ENCODE results near the gene PIGN. TPM values are rescaled to one million over a fixed set of nuclear protein-coding genes. Genes with fewer than 3 reads are reported as not detected.

PIGN gene
- total RNA-seq, 6 experiments from 2014 or later = 8.2 to 17.8 (median 13.0) TPM

GRCh38 chr18:62060820-62061219, 126.0 kb downstream of the PIGN start:
- WGBS (ENCODE audit: insufficient coverage, low coverage, low lambda C conversion rate, missing lambda C conversion rate) = 87% methylated on average over 2 of the region's 2 CpGs
- ATAC-seq = no peak
- no peak for TF ChIP-seq CTCF (IDR thresholded peaks at IDR 0.05)
- no peak for TF ChIP-seq POLR2A (IDR thresholded peaks at IDR 0.05)

GRCh38 chr18:62054929-62055498, 131.8 kb downstream of the PIGN start:
- intact Hi-C loops (cut with DNase I) = no loop called here
- Histone ChIP-seq H3K36me3 (peaks cover 0 to 2% (median 0%) of the 10 kb centered on the region in 4 donors), H3K9me3 (peaks cover 0 to 10% (median 0%) of the 10 kb centered on the region in 4 donors), H3K27ac (no peak overlapping the region), H3K4me1 (no peaks in the 10 kb centered on the region), H3K27me3 (no peaks in the 10 kb centered on the region), H3K4me3 (no peak overlapping the region)
- no peak for TF ChIP-seq CTCF (IDR thresholded peaks at IDR 0.05)
- no peak for TF ChIP-seq POLR2A (IDR thresholded peaks at IDR 0.05)
- WGBS (ENCODE audit: insufficient coverage, low coverage, low lambda C conversion rate, missing lambda C conversion rate) = 86% methylated on average over 2 of the region's 2 CpGs
- DNase-seq (no peak), ATAC-seq (no peak)

More at GRCh38 chr18:62060820-62061219, 126.0 kb downstream of the PIGN start:
- Histone ChIP-seq H3K9me3 (peaks cover 0 to 11% (median 0%) of the 10 kb centered on the region in 4 donors), H3K36me3 (peaks cover 0 to 2% (median 0%) of the 10 kb centered on the region in 4 donors), H3K4me1 (no peaks in the 10 kb centered on the region), H3K4me3 (no peak overlapping the region), H3K27me3 (no peaks in the 10 kb centered on the region), H3K27ac (no peak overlapping the region)
- DNase-seq = no peak
- intact Hi-C loops (cut with DNase I) = no loop called here

- no peaks in the 10 kb centered on the region for H3K36me3 ChIP-seq
- H3K4me3 ChIP-seq = no peak overlapping the region
- ATAC-seq = no peak
- H3K27ac ChIP-seq = no peak overlapping the region
- H3K9me3 ChIP-seq = no peaks in the 10 kb centered on the region
- no peak for DNase-seq
- no peaks in the 10 kb centered on the region for H3K27me3 ChIP-seq
- TF ChIP-seq POLR2A (IDR thresholded peaks at IDR 0.05) = no peak
- no peak for TF ChIP-seq CTCF (IDR thresholded peaks at IDR 0.05)
- WGBS (ENCODE audit: insufficient coverage, low coverage, low lambda C conversion rate, missing lambda C conversion rate) = 88% methylated on average over 1 of the region's 1 CpG
- intact Hi-C loops (cut with DNase I) = no loop called here
- H3K4me1 ChIP-seq = no peaks in the 10 kb centered on the region
Measured at GRCh38 chr18:62048279-62048678, 138.6 kb downstream of the PIGN start.

GRCh38 chr18:62045316-62045715, 141.5 kb downstream of the PIGN start:
- intact Hi-C loops (cut with DNase I) = no loop called here
- H3K27ac ChIP-seq = no peak overlapping the region
- no peak overlapping the region for H3K4me3 ChIP-seq
- H3K36me3 ChIP-seq = no peaks in the 10 kb centered on the region
- ATAC-seq (no peak), DNase-seq (no peak)
- no peaks in the 10 kb centered on the region for H3K9me3 ChIP-seq
- H3K4me1 ChIP-seq = no peaks in the 10 kb centered on the region
- WGBS (ENCODE audit: insufficient coverage, low coverage, low lambda C conversion rate, missing lambda C conversion rate) = 94% methylated on average over 2 of the region's 2 CpGs
- H3K27me3 ChIP-seq = no peaks in the 10 kb centered on the region
- TF ChIP-seq CTCF (IDR thresholded peaks at IDR 0.05) (no peak), POLR2A (IDR thresholded peaks at IDR 0.05) (no peak)
